PFSK-1 (cell line): ENCODE data around the gene SCUBE1.

Experiments
- FOXP2 ChIP-seq: optimal IDR thresholded peaks from 2 replicates; pipeline ENCODE3; 2011; ENCODE audit warnings: borderline replicate concordance, control low read depth, inconsistent platforms; ENCODE audit not compliant: insufficient read depth; ENCODE audit errors: extremely low read length, extremely low read depth
- POLR2AphosphoS5 ChIP-seq: IDR thresholded peaks from 2 replicates; pipeline ENCODE4 v1.6.1; 2012; ENCODE audit warnings: low read depth, mild to moderate bottlenecking, control low read depth, low read length, moderate library complexity
- REST ChIP-seq, 2 experiments: IDR thresholded peaks; 2 replicates each; pipeline versions ENCODE4 v1.6.1 to v1.8.0; 2011 to 2012; ENCODE audit warnings: low read depth in 2 of 2, low read length in 2 of 2, control low read depth in 1 of 2, inconsistent platforms in 1 of 2, mild to moderate bottlenecking in 1 of 2, moderate library complexity in 1 of 2; ENCODE audit not compliant: insufficient read depth in 1 of 2
- SIN3A ChIP-seq: IDR thresholded peaks from 2 replicates; pipeline ENCODE4 v1.6.1; 2012; ENCODE audit warnings: mild to moderate bottlenecking, low read length, moderate library complexity, borderline replicate concordance; ENCODE audit not compliant: insufficient read depth
- TAF1 ChIP-seq: IDR thresholded peaks from 2 replicates; pipeline ENCODE4 v1.6.1; 2012; ENCODE audit warnings: low read length, control low read depth, borderline replicate concordance; ENCODE audit not compliant: insufficient read depth

SCUBE1 gene

GRCh38 chr22:43237280-43237679 is 105.9 kb downstream of the SCUBE1 start:
- TF ChIP-seq POLR2AphosphoS5 (no peak), FOXP2 (no peak), SIN3A (no peak), REST (IDR thresholded peaks at IDR 0.05; ENCODE audit: insufficient read depth in 1 of 2, low read depth in 2 of 2, low read length in 2 of 2) (no peak), TAF1 (no peak)

- TF ChIP-seq FOXP2 (no peak), POLR2AphosphoS5 (no peak), TAF1 (no peak), REST (IDR thresholded peaks at IDR 0.05; ENCODE audit: insufficient read depth in 1 of 2, low read depth in 2 of 2, low read length in 2 of 2) (no peak), SIN3A (no peak)
These were observed 106.6 kb downstream of the SCUBE1 start for GRCh38 chr22:43236411-43237166.

GRCh38 chr22:43235445-43236409 is 107.4 kb downstream of the SCUBE1 start:
- TF ChIP-seq REST (IDR thresholded peaks at IDR 0.05; ENCODE audit: insufficient read depth in 1 of 2, low read depth in 2 of 2, low read length in 2 of 2) (no peak), SIN3A (no peak), TAF1 (no peak), POLR2AphosphoS5 (no peak), FOXP2 (no peak)

GRCh38 chr22:43234264-43234988 is 108.7 kb downstream of the SCUBE1 start:
- TF ChIP-seq REST (IDR thresholded peaks at IDR 0.05; ENCODE audit: insufficient read depth in 1 of 2, low read depth in 2 of 2, low read length in 2 of 2), result no peak
- no peak for TF ChIP-seq SIN3A
- TF ChIP-seq TAF1, result no peak
- TF ChIP-seq POLR2AphosphoS5, result no peak
- no peak for TF ChIP-seq FOXP2
